Measurements from ENCODE around the gene UQCRC1. TPM values are rescaled to one million over a fixed set of nuclear protein-coding genes. Genes with fewer than 3 reads are reported as not detected.

Gene UQCRC1
- total RNA-seq, 1 donor from 2014 or later = 297 TPM

DNA sequence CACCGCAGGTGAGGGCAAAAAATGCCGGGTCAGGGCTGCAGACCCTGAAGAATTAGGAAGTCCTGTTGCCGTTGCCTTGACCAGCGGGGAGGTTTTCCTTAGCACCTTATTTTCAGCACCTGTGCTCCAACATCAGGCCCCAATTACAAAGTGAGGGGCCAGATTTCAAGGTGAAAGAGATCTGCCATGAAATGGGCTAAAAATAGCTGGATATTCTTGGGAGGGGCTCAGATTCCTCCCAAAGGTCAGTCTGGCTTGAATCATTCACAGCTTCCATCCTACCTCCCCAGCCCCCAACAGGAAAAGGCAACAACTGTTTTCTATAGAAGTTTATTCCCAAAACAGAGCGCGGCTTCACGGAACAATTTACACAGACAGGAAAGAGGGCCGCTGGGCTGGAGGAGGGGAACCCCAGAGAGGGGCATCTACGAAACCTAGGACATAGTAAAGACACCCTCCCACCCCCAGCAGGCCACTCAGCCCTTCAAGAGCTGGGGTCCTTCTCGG is 26.8 kb upstream of the UQCRC1 start:
- Mint-ChIP-seq H3K27me3 (ENCODE audit: low read depth) (no peaks in the 10 kb centered on the region), H3K4me3 (peak overlapping the region; percentile 89), H3K9me3 (no peaks in the 10 kb centered on the region), H3K4me1 (peaks cover 32% of the 10 kb centered on the region), H3K36me3 (ENCODE audit: low read depth) (no peaks in the 10 kb centered on the region), H3K27ac (ENCODE audit: unreplicated experiment) (peak overlapping the region; percentile 92)
- DNase-seq (ENCODE audit: low read depth, low spot score) = no peak
- TF ChIP-seq, protein P1, sequence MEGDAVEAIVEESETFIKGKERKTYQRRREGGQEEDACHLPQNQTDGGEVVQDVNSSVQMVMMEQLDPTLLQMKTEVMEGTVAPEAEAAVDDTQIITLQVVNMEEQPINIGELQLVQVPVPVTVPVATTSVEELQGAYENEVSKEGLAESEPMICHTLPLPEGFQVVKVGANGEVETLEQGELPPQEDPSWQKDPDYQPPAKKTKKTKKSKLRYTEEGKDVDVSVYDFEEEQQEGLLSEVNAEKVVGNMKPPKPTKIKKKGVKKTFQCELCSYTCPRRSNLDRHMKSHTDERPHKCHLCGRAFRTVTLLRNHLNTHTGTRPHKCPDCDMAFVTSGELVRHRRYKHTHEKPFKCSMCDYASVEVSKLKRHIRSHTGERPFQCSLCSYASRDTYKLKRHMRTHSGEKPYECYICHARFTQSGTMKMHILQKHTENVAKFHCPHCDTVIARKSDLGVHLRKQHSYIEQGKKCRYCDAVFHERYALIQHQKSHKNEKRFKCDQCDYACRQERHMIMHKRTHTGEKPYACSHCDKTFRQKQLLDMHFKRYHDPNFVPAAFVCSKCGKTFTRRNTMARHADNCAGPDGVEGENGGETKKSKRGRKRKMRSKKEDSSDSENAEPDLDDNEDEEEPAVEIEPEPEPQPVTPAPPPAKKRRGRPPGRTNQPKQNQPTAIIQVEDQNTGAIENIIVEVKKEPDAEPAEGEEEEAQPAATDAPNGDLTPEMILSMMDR (conservative IDR thresholded peaks at IDR 0.05) = no peak

GRCh38 chr3:48635222-48636021 is 26.0 kb upstream of the UQCRC1 start, which contains the start of gene SLC26A6:
TSS of gene SLC26A6 (minus strand) at chr3:48635461. CDS start at chr3:48635393, 68 bp downstream.
- H3K27me3 Mint-ChIP-seq (ENCODE audit: low read depth) = no peaks in the 10 kb centered on the region
- TF ChIP-seq, protein P1 (conservative IDR thresholded peaks at IDR 0.05) = peak; percentile 65
- peak within 1 kb of the TSS; percentile 92 for H3K27ac Mint-ChIP-seq (ENCODE audit: unreplicated experiment)
- peak; percentile 97 for DNase-seq (ENCODE audit: low read depth, low spot score)
- peak within 1 kb of the TSS; percentile 89 for H3K4me3 Mint-ChIP-seq
- no peaks in the 10 kb centered on the region for H3K36me3 Mint-ChIP-seq (ENCODE audit: low read depth)
- no peaks in the 10 kb centered on the region for H3K9me3 Mint-ChIP-seq
- H3K4me1 Mint-ChIP-seq = peaks cover 32% of the 10 kb centered on the region

DNA sequence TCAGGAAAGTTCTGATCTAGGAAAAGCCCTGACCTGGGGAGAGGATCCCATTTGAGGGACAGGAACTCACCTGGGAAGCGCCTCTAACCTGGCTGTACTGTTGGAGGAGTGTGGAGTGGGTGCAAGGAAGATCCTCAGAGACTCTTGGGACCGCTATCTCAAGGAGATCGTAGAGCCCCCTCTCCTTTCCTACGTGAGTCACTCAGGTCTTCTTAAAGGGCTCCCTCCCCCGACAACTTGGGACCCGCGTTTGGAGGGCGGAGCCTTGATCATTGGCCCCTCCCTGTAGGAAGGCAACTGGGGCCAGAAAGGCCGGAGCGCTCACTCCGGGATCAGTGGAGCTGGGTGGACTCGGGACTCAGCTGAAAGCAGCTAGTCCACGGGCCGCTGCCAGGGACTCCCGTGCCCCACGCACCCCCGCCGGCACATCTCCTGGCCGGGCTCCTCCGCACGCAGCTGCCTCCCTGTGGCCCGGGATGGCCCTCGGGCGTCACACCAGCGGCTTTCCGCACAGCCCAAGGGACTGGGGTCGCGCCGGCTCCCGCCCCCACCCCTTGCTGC is 25.3 kb upstream of the UQCRC1 start:
- H3K27me3 Mint-ChIP-seq (ENCODE audit: low read depth) = no peaks in the 10 kb centered on the region
- DNase-seq (ENCODE audit: low read depth, low spot score) = peak; percentile 34
- H3K9me3 Mint-ChIP-seq = no peaks in the 10 kb centered on the region
- peaks cover 32% of the 10 kb centered on the region for H3K4me1 Mint-ChIP-seq
- TF ChIP-seq, protein P1 (conservative IDR thresholded peaks at IDR 0.05) = no peak
- peak overlapping the region; percentile 89 for H3K4me3 Mint-ChIP-seq
- H3K27ac Mint-ChIP-seq (ENCODE audit: unreplicated experiment) = no peak overlapping the region
- no peaks in the 10 kb centered on the region for H3K36me3 Mint-ChIP-seq (ENCODE audit: low read depth)

DNA sequence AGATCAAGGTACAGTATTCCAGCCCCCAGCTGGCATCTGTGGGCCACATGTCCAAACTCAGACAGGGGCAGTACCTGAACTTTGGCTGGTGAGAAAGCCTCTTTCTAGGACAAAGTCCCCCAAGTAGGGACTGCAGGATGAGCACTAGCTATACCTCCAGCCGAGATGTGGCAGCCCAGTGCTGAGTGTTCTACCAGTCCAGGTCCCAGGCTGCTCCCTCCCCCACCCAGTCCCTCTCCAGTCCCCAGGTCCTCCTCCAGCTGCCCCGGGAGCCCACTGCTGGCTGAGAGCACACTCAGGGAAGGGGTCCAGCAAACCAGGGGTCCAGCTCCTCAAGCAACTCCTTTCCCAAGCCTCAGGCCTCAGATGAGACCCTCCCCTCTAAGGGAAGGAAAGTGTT is 24.3 kb upstream of the UQCRC1 start:
- TF ChIP-seq, protein P1 (conservative IDR thresholded peaks at IDR 0.05) = no peak
- peaks cover 36% of the 10 kb centered on the region for H3K4me1 Mint-ChIP-seq
- DNase-seq (ENCODE audit: low read depth, low spot score) = no peak
- peaks cover 5% of the 10 kb centered on the region for H3K36me3 Mint-ChIP-seq (ENCODE audit: low read depth)
- H3K27ac Mint-ChIP-seq (ENCODE audit: unreplicated experiment) = no peak overlapping the region
- H3K4me3 Mint-ChIP-seq = peak overlapping the region; percentile 84
- no peaks in the 10 kb centered on the region for H3K27me3 Mint-ChIP-seq (ENCODE audit: low read depth)
- no peaks in the 10 kb centered on the region for H3K9me3 Mint-ChIP-seq

DNA sequence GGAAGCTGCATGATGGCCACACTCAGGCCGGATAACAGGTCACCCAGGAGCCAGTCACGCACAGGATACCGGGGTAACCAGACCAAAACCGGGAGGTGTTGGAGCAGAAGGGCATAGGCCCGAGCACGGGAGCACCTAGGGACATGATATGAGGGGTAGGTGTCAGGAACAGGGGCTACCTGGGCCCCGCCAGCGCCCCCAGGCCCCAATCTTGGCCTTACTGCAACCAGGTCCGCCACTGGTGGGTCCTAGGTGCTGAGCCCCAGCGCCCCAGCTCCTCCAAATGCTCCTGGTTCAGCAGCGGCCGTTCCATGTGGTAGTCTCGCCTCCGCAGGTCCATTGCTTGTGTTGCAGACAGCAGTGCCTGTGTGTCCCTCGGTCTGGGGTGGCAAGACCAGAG is 23.8 kb upstream of the UQCRC1 start:
- Mint-ChIP-seq H3K27me3 (ENCODE audit: low read depth) (no peaks in the 10 kb centered on the region), H3K9me3 (no peaks in the 10 kb centered on the region), H3K4me1 (peaks cover 36% of the 10 kb centered on the region), H3K27ac (ENCODE audit: unreplicated experiment) (no peak overlapping the region), H3K4me3 (peak overlapping the region; percentile 84), H3K36me3 (ENCODE audit: low read depth) (peaks cover 5% of the 10 kb centered on the region)
- DNase-seq (ENCODE audit: low read depth, low spot score) = no peak
- TF ChIP-seq, protein P1 (conservative IDR thresholded peaks at IDR 0.05) = no peak

All from neural crest cell (in vitro differentiated cells).